CD4-positive, alpha-beta T cell treated with Interleukin-10 for 1 hour (primary cell): Measurements from ENCODE around the gene IFNLR1.

Experiments
- DNase-seq: peaks from one replicate; pipeline ENCODE4 v3.0.0-alpha.2; 2020

The IFNLR1 gene

DNA sequence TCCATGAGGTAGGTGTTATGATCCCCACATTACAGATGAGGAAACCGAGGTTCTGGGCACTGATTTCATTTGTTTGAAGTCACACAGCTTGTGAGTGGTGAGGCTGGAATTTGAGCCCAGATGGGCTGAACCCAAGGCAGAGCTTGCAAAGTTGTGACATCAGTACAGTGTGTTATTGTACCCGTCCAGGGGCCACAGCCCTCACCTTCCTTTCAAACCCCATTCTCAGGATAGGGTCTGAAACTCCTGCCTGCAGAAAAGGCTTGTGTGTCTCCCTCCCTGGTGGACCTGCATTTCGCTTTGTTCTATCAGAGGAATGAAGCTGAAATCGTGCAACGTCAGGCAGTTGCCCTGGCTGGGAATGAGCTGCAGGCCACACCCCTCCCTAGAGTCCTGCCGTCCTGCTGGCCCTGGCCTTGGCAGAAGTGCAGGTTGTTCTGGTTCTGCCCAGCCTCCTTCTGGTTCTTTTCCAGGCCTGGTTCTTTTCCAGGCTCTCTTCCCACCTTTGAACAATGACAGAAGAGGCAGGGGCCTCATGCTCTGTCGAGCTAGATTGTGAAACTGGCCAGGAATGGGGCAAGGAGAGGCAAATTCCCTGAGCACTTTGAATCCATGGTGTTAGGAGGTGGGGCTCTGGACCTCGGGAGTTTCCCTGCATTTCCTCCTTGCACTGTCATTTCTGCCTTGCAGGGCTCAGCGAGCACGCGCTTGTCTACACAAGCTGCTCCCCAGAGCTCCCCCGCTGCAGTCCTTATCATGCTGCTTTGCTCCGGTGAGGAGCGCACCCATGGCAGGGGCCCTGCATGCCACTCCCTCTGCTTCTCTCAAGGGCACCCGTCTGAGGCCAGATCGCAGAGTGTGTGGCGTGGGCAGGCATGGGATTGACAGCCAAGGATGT lies 67.0 kb downstream of the IFNLR1 start:
- DNase-seq: no peak

DNA sequence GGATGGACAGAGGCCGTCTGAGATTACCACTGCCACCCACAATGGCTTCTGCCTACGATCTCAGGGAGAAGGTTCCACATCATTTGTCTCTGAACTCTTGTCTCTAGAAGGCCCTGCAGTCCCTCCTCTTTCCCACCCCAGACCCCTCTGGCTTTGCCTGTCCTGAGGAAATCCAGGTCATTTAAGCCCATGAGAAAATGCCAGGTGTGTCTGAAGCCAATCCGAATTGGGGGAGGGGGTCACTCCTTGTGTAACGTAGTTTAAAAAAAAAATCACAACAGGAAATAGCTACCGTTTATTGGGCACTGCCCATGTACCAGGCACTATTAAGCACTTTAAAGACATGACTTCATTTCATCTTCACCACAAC lies 67.6 kb downstream of the IFNLR1 start:
- DNase-seq: no peak

DNA sequence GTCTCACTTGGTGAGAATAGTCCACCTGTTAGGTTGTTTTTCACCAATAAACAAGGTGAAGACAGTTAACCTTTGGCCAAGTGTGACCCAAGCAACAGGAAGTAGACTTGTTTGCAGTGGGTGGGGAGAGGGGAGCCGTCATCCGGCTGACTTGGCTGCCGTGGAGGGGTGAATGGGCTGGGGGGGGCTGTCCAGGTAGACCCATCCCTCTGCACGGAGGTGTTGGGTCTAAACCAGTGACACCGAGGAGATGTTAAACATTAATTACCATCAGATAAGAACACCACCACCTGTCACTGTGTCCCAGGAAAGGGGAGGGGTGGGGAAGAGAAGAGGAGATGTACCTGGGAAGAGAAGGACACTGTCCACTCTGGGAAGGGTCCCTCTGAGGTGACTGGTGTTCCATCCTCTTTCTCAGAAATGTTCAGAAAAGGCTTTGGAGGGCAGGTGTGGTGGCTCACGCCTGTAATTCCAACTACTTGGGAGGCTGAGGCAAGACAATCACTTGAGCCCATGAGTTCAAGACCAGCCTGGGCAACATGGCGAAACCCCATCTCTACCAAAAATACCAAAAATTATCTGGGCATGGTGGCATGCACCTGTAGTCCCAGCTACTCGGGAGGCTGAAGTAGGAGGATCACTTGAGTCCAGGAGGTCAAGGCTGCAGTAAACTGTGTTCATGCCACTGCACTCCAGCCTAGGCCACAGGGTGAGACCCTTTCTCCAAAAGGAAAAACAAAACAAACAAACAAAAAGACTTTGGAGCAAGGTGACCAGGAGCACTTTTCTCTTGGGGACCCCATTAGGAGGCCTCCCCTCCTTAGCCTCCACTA lies 68.5 kb downstream of the IFNLR1 start:
- no peak for DNase-seq

- no peak for DNase-seq
Measured at GRCh38 chr1:24117722-24118409, 69.2 kb downstream of the IFNLR1 start.

DNA sequence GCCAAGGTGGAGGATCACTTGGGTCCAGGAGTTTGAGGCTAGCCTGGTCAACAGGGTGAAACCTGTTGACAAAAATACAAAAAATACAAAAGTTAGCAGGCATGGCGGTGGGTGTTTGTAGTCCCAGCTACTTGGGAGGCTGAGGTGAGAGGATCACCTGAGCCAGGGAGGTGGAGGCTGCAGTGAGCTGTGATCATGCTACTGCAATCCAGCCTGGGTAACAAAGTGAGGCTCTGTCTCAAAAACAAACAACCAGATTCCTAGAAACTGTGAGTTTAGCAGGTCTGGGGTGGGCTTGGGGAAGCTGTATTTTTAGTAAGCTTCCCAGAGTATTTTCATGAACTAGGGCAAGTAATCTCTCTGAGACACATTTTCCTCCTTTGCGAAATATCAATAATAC lies 70.0 kb downstream of the IFNLR1 start:
- no peak for DNase-seq

- DNase-seq: no peak
Measured at GRCh38 chr1:24114753-24115152, 72.3 kb downstream of the IFNLR1 start.

DNA sequence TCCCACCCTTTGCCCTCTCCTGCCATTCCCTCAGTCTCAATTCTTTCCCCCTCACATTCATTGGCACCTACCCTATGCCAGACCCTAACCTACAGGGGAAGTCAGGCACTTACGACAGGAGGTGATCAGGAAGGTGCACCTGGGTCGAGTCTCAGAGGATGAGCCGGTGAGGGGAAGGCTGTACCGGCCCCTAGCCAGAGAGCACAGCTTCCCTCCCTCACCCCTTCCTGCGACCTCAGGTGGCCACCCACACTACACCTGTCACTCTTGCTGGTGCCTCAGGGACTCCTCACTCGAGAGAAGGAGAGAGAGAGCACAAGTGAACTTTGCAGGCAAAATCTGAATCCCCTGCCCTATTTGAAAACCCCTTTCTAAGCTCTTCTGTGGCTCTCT lies 73.5 kb downstream of the IFNLR1 start:
- no peak for DNase-seq

DNA sequence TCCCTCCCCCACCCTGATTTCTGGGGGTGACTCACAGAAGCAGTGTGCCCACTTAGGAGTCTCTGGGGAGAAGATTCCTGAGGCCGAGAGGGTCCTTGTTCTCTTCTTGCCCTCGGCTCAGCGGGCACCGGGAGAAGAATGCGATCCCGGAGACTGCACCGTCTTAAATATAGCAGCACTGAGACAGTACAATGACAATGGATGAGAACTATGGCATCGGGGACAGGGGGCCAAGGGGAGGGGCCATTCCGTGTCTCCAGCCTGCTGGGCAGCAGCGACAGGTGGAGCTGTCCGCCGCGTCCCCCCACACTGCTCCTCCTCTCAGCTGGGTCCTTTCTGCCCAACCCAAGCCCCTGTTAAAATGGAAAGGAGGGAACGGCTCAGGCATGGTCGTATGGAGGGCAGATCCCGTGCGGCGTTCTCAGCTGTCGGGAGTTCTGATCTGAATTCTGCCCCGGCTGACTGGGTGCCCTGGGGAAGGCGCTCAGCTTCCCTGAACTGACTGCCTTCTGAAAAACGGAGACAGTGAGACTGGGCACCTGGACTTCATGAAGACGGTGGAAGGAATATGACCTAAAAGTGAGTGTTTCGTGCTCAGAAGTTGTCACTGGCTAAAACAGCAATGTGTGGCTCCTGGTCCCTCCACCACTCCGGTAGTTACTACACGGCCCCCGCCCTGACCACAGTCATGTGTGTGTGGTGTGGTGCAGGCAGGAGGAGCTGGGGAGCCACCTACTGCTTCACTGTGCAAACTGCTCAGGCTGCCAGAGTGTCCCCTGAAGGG lies 74.9 kb downstream of the IFNLR1 start, which contains the start of gene MYOM3:
Gene MYOM3 (minus strand): TSS at position 140 of the 784 bp plus-strand sequence. CDS start 3,499 bp downstream, outside the sequence.
- peak; percentile 43 for DNase-seq

DNA sequence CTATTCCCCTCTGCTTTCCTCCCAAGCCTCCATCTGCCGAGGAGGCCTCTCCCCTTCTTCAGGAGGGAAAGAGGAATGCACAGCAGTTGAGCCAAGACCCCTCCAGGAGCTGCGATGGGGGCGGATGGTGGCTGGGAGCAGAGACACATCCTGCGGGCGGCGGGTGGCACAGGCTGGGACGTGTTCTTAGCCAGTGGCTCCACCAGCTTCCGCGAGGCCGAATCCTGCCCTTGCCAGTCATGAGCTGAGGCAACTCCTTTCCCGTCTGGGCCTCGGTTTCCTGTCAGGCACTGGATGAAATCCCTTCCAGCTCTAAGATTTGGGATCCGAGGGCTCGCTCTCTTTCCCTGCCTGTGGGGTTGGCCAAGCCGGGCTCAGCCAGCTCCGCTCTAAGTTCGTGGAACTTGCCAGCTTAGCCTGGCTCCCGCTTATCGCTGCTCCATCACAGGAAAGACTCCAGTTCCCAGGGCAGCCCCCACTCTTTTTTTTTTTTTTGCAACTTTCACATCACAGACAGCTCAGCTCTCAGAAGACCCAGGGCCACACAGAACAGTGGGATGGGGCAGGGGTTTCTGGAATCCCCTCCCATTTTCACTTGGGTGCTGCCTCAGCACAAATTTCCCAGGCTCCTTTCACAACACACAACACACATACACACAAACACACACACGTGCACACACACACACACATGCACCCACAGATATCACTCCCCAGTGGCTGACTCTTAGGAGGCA lies 75.7 kb downstream of the IFNLR1 start:
- no peak for DNase-seq

- no peak for DNase-seq
Measured at GRCh38 chr1:24110642-24111261, 76.3 kb downstream of the IFNLR1 start.

GRCh38 chr1:24109686-24110475 lies 77.2 kb downstream of the IFNLR1 start:
- no peak for DNase-seq

DNA sequence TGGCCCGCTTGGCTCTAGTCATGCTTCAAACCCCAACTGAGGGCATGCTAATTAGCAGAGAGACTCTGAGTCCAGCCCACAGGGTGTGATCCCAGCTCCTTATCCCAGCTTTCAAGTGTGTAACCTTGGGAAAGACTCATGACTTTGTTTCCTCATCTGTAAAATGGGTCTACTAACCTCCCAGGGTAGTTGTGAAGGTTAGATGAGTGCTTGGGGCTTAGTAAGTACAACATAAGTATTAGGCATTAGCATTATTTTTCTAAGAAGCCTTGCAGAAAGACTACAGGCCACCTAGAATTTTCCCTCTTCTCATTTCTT lies 78.0 kb downstream of the IFNLR1 start:
- DNase-seq: no peak

DNA sequence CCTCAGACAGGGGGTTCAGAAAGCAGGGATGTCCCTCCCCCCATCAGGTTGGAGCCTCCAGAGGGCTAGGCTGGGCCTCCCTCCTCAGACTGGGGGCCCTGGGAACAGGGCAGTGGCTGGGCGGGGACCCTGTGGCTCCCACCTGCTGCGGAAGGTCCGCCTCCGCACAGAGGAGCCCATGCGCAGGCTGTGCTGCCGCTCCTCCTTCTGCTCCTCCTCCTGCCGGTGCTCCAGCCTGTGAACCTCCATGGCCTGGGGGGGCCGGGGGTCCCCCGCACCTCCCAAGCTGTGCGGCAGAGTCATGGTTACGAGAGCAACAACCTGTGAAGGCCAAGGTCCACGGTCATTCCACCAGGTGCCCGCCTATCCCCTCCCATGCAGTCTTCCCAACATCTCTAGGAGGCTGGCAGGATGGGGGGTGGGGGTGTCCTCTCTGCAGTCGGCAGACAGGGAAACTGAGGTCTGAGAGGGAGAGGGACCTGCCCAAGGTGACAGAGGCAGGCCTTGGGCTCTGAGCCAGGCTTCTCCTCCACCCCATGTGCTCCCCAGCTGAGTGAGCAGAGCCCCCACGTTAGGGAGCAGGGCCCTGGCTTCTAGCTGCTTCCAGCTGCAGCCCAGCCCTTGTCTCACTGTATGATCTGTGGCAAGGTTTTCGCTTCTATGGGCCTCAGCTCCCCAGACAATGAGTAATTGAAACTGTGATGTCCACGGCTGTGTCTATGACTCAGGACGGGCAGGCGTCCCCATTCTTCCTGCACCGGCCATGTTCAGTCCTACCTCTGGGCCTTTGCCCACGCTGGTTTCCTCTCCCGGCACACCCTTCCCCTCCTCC lies 78.5 kb downstream of the IFNLR1 start:
- DNase-seq: no peak

GRCh38 chr1:24107462-24108138 lies 79.5 kb downstream of the IFNLR1 start:
- DNase-seq: no peak

GRCh38 chr1:24105368-24106160 lies 81.5 kb downstream of the IFNLR1 start:
- DNase-seq: no peak

- no peak for DNase-seq
Measured at GRCh38 chr1:24104854-24105253, 82.2 kb downstream of the IFNLR1 start.
